SK-N-SH treated with all-trans-retinoic acid at 6 μM for 48 hours (cell line): ENCODE data around the gene GPC6.

Experiments
- ATAC-seq: fragments of 200-7000 bp; cut with Tn5 transposase; 3 replicates; pipeline ENCODE4 v1.9.1; 2020; ENCODE audit warnings: mild to moderate bottlenecking, moderate library complexity
- ARNTL ChIP-seq: fragments of 450-650 bp; formaldehyde crosslinking; IDR thresholded peaks from 2 replicates; pipeline ENCODE4 v1.5.0; 2020; ENCODE audit warnings: low read depth, mild to moderate bottlenecking, moderate library complexity, borderline replicate concordance
- BACH2 ChIP-seq: fragments of 250-450 bp; sonication (Bioruptor Pico); IDR thresholded peaks from 2 replicates; pipeline ENCODE4 v1.9.0; 2021; ENCODE audit warnings: mild to moderate bottlenecking, borderline replicate concordance
- CSDC2 ChIP-seq: fragments of 250-450 bp; sonication (Bioruptor Pico); IDR thresholded peaks from 2 replicates; pipeline ENCODE4 v1.5.0; 2020; ENCODE audit warnings: mild to moderate bottlenecking, moderate library complexity
- ESRRG ChIP-seq: fragments of 250-450 bp; sonication (Bioruptor Pico); IDR thresholded peaks from 2 replicates; pipeline ENCODE4 v1.6.1; 2021; ENCODE audit warnings: mild to moderate bottlenecking
- GLIS3 ChIP-seq: fragments of 250-450 bp; sonication (Bioruptor Pico); IDR thresholded peaks from 2 replicates; pipeline ENCODE4 v1.5.0; 2020; ENCODE audit warnings: mild to moderate bottlenecking, moderate library complexity
- ISL1 ChIP-seq: fragments of 250-450 bp; sonication (Bioruptor Pico); IDR thresholded peaks from 2 replicates; pipeline ENCODE4 v2.1.2; 2022; ENCODE audit warnings: mild to moderate bottlenecking, moderate library complexity
- OSR1 ChIP-seq: fragments of 250-450 bp; sonication (Bioruptor Pico); IDR thresholded peaks from 2 replicates; pipeline ENCODE4 v1.8.0; 2022; ENCODE audit warnings: moderate library complexity, mild to moderate bottlenecking, inconsistent platforms
- PPARA ChIP-seq: fragments of 250-450 bp; sonication (Bioruptor Pico); IDR thresholded peaks from 2 replicates; pipeline ENCODE4 v1.5.0; 2020; ENCODE audit warnings: mild to moderate bottlenecking, borderline replicate concordance
- RARB ChIP-seq: fragments of 250-450 bp; sonication (Bioruptor Pico); IDR thresholded peaks from 2 replicates; pipeline ENCODE4 v1.8.0; 2021; ENCODE audit warnings: mild to moderate bottlenecking, moderate library complexity
- SNAI2 ChIP-seq: fragments of 250-450 bp; sonication (Bioruptor Pico); IDR thresholded peaks from 2 replicates; pipeline ENCODE4 v1.5.0; 2020; ENCODE audit warnings: mild to moderate bottlenecking, moderate library complexity
- TCF4 ChIP-seq: fragments of 250-450 bp; sonication (Bioruptor Pico); IDR thresholded peaks from 2 replicates; pipeline ENCODE4 v1.8.0; 2021; ENCODE audit warnings: mild to moderate bottlenecking, moderate library complexity, borderline replicate concordance
- TOX ChIP-seq: fragments of 250-450 bp; sonication (Bioruptor Pico); IDR thresholded peaks from 2 replicates; pipeline ENCODE4 v1.8.0; 2021; ENCODE audit warnings: mild to moderate bottlenecking, moderate library complexity, borderline replicate concordance
- ZC3H10 ChIP-seq: fragments of 250-450 bp; sonication (Bioruptor Pico); IDR thresholded peaks from 2 replicates; pipeline ENCODE4 v1.5.1; 2021; ENCODE audit warnings: mild to moderate bottlenecking, moderate library complexity
- ZFP3 ChIP-seq: fragments of 250-450 bp; sonication (Bioruptor Pico); IDR thresholded peaks from 2 replicates; pipeline ENCODE4 v1.5.0; 2020; ENCODE audit warnings: mild to moderate bottlenecking, moderate library complexity
- ZFP30 ChIP-seq: fragments of 450-650 bp; formaldehyde crosslinking; IDR thresholded peaks from 2 replicates; pipeline ENCODE4 v1.5.0; 2022; ENCODE audit warnings: mild to moderate bottlenecking, moderate library complexity
- ZNF565 ChIP-seq: fragments of 450-650 bp; formaldehyde crosslinking; conservative IDR thresholded peaks from 2 replicates; pipeline ENCODE4 v1.5.0; 2020; ENCODE audit warnings: low read depth, mild to moderate bottlenecking, moderate library complexity
- ZNF8 ChIP-seq: fragments of 450-650 bp; formaldehyde crosslinking; IDR thresholded peaks from 2 replicates; pipeline ENCODE4 v1.5.0; 2020; ENCODE audit warnings: mild to moderate bottlenecking, moderate library complexity
- TF ChIP-seq, protein P1 (sequence below): fragments of 250-450 bp; sonication (Bioruptor Pico); IDR thresholded peaks from 2 replicates; pipeline ENCODE4 v1.8.0; 2020; ENCODE audit warnings: mild to moderate bottlenecking, moderate library complexity, borderline replicate concordance
- TF ChIP-seq, protein P2 (sequence below): fragments of 250-450 bp; sonication (Bioruptor Pico); IDR thresholded peaks from 2 replicates; pipeline ENCODE4 v1.5.1; 2021; ENCODE audit warnings: mild to moderate bottlenecking, moderate library complexity
- TF ChIP-seq, protein P3 (sequence below): fragments of 250-450 bp; sonication (Bioruptor Pico); IDR thresholded peaks from 2 replicates; pipeline ENCODE4 v1.5.1; 2020; ENCODE audit warnings: low read depth, mild to moderate bottlenecking, moderate library complexity
- TF ChIP-seq, protein P4 (sequence below): fragments of 250-450 bp; sonication (Bioruptor Pico); IDR thresholded peaks from 2 replicates; pipeline ENCODE4 v1.5.0; 2020; ENCODE audit warnings: mild to moderate bottlenecking, moderate library complexity
- TF ChIP-seq, protein P5 (sequence below): fragments of 250-450 bp; sonication (Bioruptor Pico); IDR thresholded peaks from 2 replicates; pipeline ENCODE4 v1.8.0; 2021; ENCODE audit warnings: low read depth, mild to moderate bottlenecking, moderate library complexity, borderline replicate concordance

The GPC6 gene

DNA sequence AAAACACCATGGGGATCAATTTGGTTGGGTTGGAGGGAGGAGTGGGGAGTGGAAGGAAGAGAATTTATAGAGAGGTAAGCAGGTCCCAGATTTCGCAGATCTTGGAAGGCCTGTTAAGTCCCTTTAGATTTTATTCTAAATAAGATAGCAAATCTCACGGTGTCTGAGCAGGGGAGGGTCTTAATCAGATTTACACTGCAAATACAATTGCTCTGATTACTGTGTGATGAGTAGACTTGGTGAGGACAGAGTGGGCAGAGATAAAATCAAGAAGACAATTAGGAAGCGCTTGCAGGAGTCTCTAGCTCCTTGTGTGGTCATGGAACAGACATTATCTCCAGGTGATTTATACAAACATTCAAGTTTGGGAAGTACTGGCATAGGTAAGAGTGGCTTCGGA is 126.0 kb downstream of the GPC6 start:
- no peak for TF ChIP-seq ZC3H10
- TF ChIP-seq CSDC2: no peak
- no peak for TF ChIP-seq RARB (CRISPR knock-in tag)
- no peak for TF ChIP-seq ZFP30
- TF ChIP-seq, all 23 proteins: peak for 0
- no peak for ATAC-seq

DNA sequence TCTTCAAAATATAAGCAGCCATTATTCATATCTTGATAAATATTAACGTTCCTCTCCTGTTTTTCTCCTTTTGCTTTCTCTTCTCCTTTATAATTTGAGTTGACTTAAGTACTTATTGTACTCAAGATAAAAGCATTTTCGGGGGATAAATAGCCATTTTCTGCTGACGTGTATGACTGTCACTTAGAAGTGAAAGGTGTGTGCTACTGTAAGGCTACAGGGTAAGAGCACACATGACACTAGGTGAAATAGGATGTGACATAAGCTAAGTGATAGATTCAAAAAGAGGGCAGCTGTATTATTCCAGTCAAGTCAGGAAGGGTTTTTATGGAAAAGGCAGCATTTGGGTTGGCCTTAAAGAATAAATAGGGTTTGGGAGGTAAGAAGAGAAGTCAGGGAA is 128.5 kb downstream of the GPC6 start:
- ATAC-seq: no peak
- no peak for TF ChIP-seq PPARA
- no peak for TF ChIP-seq ISL1
- TF ChIP-seq CSDC2: no peak
- TF ChIP-seq ZNF8 (CRISPR knock-in tag): no peak
- no peak for TF ChIP-seq GLIS3 (CRISPR knock-in tag)
- TF ChIP-seq, protein P1, sequence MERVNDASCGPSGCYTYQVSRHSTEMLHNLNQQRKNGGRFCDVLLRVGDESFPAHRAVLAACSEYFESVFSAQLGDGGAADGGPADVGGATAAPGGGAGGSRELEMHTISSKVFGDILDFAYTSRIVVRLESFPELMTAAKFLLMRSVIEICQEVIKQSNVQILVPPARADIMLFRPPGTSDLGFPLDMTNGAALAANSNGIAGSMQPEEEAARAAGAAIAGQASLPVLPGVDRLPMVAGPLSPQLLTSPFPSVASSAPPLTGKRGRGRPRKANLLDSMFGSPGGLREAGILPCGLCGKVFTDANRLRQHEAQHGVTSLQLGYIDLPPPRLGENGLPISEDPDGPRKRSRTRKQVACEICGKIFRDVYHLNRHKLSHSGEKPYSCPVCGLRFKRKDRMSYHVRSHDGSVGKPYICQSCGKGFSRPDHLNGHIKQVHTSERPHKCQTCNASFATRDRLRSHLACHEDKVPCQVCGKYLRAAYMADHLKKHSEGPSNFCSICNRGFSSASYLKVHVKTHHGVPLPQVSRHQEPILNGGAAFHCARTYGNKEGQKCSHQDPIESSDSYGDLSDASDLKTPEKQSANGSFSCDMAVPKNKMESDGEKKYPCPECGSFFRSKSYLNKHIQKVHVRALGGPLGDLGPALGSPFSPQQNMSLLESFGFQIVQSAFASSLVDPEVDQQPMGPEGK (CRISPR knock-in tag): no peak
- TF ChIP-seq, all 23 proteins: peak for 0

DNA sequence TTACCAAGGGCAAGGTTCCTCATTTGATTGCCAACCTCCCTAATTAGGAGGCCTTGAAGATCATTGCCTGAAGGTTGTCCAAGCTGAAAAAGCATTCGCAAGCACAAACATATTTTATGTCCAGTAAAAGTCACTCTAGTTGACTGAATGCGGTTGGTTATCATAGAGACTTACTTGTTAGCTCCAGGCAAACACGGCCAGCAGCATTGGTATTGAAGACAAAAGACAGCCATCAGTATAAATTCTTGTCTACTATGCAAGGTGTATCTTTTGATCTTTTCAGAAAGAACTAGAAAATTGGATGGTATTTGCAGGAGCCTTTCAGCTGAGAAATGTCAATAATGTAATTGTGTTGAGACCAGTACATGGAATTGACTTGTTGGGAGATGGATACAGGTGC is 129.9 kb downstream of the GPC6 start:
- ATAC-seq: no peak
- TF ChIP-seq PPARA (no peak), OSR1 (CRISPR knock-in tag) (no peak), TCF4 (CRISPR knock-in tag) (no peak), ZNF8 (CRISPR knock-in tag) (no peak), ARNTL (CRISPR knock-in tag) (no peak), CSDC2 (no peak)
- TF ChIP-seq, protein P2, sequence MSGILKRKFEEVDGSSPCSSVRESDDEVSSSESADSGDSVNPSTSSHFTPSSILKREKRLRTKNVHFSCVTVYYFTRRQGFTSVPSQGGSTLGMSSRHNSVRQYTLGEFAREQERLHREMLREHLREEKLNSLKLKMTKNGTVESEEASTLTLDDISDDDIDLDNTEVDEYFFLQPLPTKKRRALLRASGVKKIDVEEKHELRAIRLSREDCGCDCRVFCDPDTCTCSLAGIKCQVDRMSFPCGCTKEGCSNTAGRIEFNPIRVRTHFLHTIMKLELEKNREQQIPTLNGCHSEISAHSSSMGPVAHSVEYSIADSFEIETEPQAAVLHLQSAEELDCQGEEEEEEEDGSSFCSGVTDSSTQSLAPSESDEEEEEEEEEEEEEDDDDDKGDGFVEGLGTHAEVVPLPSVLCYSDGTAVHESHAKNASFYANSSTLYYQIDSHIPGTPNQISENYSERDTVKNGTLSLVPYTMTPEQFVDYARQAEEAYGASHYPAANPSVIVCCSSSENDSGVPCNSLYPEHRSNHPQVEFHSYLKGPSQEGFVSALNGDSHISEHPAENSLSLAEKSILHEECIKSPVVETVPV (CRISPR knock-in tag): no peak

DNA sequence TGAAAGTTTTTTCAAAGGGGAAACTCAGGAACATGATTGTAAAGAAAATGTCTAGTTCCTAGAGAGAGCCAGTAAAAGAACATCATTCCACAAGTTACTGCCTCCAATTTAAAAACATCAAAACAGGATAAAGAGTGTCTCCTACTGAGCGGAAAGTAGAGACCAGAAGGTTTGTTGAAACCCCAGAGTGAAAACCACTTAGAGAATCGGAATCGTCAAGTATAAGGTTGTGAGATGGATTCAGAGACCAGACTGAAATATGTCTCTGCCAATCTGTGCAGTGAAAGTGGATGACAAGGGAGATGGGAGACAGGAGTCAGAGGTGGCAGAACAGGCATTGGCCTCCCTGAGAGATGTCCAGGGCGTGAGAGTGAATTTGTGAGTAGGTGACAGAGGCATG is 133.4 kb downstream of the GPC6 start:
- no peak for ATAC-seq
- no peak for TF ChIP-seq ZFP30
- TF ChIP-seq, protein P3, sequence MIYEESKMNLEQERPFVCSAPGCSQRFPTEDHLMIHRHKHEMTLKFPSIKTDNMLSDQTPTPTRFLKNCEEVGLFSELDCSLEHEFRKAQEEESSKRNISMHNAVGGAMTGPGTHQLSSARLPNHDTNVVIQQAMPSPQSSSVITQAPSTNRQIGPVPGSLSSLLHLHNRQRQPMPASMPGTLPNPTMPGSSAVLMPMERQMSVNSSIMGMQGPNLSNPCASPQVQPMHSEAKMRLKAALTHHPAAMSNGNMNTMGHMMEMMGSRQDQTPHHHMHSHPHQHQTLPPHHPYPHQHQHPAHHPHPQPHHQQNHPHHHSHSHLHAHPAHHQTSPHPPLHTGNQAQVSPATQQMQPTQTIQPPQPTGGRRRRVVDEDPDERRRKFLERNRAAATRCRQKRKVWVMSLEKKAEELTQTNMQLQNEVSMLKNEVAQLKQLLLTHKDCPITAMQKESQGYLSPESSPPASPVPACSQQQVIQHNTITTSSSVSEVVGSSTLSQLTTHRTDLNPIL (CRISPR knock-in tag): no peak
- TF ChIP-seq SNAI2: no peak
- TF ChIP-seq, protein P1 (CRISPR knock-in tag): no peak
- TF ChIP-seq, protein P2 (CRISPR knock-in tag): no peak
- TF ChIP-seq, protein P4, sequence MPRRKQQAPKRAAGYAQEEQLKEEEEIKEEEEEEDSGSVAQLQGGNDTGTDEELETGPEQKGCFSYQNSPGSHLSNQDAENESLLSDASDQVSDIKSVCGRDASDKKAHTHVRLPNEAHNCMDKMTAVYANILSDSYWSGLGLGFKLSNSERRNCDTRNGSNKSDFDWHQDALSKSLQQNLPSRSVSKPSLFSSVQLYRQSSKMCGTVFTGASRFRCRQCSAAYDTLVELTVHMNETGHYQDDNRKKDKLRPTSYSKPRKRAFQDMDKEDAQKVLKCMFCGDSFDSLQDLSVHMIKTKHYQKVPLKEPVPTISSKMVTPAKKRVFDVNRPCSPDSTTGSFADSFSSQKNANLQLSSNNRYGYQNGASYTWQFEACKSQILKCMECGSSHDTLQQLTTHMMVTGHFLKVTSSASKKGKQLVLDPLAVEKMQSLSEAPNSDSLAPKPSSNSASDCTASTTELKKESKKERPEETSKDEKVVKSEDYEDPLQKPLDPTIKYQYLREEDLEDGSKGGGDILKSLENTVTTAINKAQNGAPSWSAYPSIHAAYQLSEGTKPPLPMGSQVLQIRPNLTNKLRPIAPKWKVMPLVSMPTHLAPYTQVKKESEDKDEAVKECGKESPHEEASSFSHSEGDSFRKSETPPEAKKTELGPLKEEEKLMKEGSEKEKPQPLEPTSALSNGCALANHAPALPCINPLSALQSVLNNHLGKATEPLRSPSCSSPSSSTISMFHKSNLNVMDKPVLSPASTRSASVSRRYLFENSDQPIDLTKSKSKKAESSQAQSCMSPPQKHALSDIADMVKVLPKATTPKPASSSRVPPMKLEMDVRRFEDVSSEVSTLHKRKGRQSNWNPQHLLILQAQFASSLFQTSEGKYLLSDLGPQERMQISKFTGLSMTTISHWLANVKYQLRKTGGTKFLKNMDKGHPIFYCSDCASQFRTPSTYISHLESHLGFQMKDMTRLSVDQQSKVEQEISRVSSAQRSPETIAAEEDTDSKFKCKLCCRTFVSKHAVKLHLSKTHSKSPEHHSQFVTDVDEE (CRISPR knock-in tag): no peak
- no peak for TF ChIP-seq ZFP3 (CRISPR knock-in tag)
- no peak for TF ChIP-seq ISL1
- no peak for TF ChIP-seq ZNF565 (CRISPR knock-in tag)
- no peak for TF ChIP-seq TOX
- TF ChIP-seq ESRRG (CRISPR knock-in tag): no peak
- TF ChIP-seq, protein P5, sequence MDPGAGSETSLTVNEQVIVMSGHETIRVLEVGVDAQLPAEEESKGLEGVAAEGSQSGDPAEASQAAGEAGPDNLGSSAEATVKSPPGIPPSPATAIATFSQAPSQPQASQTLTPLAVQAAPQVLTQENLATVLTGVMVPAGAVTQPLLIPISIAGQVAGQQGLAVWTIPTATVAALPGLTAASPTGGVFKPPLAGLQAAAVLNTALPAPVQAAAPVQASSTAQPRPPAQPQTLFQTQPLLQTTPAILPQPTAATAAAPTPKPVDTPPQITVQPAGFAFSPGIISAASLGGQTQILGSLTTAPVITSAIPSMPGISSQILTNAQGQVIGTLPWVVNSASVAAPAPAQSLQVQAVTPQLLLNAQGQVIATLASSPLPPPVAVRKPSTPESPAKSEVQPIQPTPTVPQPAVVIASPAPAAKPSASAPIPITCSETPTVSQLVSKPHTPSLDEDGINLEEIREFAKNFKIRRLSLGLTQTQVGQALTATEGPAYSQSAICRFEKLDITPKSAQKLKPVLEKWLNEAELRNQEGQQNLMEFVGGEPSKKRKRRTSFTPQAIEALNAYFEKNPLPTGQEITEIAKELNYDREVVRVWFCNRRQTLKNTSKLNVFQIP: no peak
- TF ChIP-seq BACH2 (CRISPR knock-in tag): no peak
- TF ChIP-seq GLIS3 (CRISPR knock-in tag): no peak
- TF ChIP-seq ZNF8 (CRISPR knock-in tag): no peak
- TF ChIP-seq ARNTL (CRISPR knock-in tag): no peak
